ENCODE measurements around the gene MFAP3L. TPM values are rescaled to one million over a fixed set of nuclear protein-coding genes. Genes with fewer than 3 reads are reported as not detected.

Gene MFAP3L
- total and polyA plus RNA-seq, 8 donors, result 2.1 to 4.8 (median 2.5) TPM

DNA sequence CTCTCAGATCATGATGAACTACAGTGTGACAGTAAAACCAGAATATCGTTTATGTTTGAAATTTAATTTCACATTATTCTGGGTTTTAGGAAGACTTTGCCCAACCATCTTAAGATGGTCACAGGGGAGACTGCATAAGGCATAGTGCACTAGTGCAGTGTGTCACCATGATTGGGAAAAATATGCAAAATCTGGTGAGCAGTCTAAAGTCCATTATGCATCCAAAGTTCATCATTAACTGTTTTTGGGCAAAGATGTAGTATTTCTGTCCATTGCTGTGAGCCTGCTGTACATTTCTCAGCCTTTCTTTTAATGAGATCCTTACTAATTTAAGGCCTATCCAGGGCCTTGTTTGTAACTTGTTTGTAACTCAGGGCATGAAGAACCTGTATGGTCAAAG is 11.3 kb upstream of the MFAP3L start:
- no peaks in the 10 kb centered on the region for H3K27me3 ChIP-seq
- DNase-seq, result no peak
- intact Hi-C loops (cut with DNase I), result no loop called here
- ATAC-seq, result no peak
- no peaks in the 10 kb centered on the region for H3K36me3 ChIP-seq
- no peaks in the 10 kb centered on the region for H3K4me1 ChIP-seq
- TF ChIP-seq, protein P1, sequence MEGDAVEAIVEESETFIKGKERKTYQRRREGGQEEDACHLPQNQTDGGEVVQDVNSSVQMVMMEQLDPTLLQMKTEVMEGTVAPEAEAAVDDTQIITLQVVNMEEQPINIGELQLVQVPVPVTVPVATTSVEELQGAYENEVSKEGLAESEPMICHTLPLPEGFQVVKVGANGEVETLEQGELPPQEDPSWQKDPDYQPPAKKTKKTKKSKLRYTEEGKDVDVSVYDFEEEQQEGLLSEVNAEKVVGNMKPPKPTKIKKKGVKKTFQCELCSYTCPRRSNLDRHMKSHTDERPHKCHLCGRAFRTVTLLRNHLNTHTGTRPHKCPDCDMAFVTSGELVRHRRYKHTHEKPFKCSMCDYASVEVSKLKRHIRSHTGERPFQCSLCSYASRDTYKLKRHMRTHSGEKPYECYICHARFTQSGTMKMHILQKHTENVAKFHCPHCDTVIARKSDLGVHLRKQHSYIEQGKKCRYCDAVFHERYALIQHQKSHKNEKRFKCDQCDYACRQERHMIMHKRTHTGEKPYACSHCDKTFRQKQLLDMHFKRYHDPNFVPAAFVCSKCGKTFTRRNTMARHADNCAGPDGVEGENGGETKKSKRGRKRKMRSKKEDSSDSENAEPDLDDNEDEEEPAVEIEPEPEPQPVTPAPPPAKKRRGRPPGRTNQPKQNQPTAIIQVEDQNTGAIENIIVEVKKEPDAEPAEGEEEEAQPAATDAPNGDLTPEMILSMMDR (IDR thresholded peaks at IDR 0.05), result no peak
- H3K27ac ChIP-seq, result no peak overlapping the region
- H3K4me3 ChIP-seq, result no peak overlapping the region
- no peaks in the 10 kb centered on the region for H3K9me3 ChIP-seq

DNA sequence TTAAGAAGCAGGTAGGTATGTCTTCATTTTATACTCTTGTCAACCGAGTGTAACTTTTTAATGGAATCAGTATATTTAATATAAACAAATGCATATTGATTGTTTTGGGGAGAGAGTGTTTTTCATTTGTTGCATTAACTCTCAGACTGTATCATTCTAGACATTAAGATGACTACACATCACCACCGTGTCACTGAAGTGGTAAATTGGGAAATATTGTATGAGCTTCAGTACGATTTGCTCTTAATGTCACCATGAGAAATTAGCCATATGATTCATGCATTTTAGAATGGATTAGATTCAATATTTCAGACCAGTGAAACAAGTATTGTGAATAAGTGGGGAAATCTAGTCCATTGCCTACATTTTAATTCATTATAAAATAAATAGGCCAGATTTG is 9.7 kb upstream of the MFAP3L start:
- Histone ChIP-seq H3K36me3 (no peaks in the 10 kb centered on the region), H3K27ac (no peak overlapping the region), H3K4me3 (no peak overlapping the region), H3K4me1 (no peaks in the 10 kb centered on the region), H3K9me3 (no peaks in the 10 kb centered on the region), H3K27me3 (no peaks in the 10 kb centered on the region)
- intact Hi-C loops (cut with DNase I), result no loop called here
- TF ChIP-seq, protein P1 (IDR thresholded peaks at IDR 0.05), result no peak
- ATAC-seq, result no peak
- DNase-seq, result no peak

DNA sequence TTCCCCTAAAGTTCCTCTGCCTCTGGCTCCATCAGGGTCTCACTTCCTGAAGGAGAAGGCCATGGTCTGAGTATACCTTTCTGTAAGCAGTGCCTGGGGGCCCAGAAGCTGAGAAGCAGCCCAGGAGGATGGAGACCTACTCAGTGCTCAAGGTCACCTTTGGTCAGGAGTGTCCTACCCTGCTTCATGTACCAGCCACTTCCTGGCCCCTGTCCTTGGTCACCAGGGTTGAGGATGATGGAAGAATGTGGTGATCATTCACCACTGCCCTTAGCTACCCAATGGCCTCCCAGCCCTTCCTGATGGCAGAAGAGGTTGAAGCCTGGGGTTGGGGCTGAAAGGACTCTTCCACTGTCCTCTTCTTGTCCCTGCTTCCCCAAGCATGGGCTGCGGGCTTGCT is 9.0 kb upstream of the MFAP3L start:
- no peaks in the 10 kb centered on the region for H3K4me1 ChIP-seq
- H3K4me3 ChIP-seq, result no peak overlapping the region
- H3K27me3 ChIP-seq, result no peaks in the 10 kb centered on the region
- H3K9me3 ChIP-seq, result no peaks in the 10 kb centered on the region
- H3K27ac ChIP-seq, result no peak overlapping the region
- no peaks in the 10 kb centered on the region for H3K36me3 ChIP-seq
- TF ChIP-seq, protein P1 (IDR thresholded peaks at IDR 0.05), result no peak
- intact Hi-C loops (cut with DNase I), result no loop called here
- no peak for ATAC-seq
- no peak for DNase-seq

DNA sequence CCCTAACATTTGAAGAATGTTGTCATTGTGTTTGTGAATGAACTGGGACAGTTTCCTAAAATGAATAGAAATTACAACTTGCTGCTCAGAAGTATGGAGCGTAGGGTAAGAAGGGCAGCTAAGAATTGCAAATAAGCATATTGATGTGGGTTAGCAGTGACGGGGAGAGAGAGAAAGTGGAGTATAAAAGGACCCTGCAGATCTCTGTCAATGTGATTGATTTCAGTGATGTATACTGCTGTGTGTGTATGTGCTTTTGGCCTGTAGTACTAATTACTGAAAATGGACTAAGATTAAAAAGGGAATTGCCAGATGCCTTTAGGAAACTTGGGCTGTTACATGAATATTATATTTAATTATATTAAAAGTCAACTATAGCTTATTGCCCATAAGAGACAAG is 7.8 kb upstream of the MFAP3L start:
- TF ChIP-seq, protein P1 (IDR thresholded peaks at IDR 0.05), result no peak
- DNase-seq (no peak), ATAC-seq (no peak)
- no peaks in the 10 kb centered on the region for H3K36me3 ChIP-seq
- H3K4me3 ChIP-seq, result no peak overlapping the region
- intact Hi-C loops (cut with DNase I), result no loop called here
- no peak overlapping the region for H3K27ac ChIP-seq
- H3K9me3 ChIP-seq, result no peaks in the 10 kb centered on the region
- no peaks in the 10 kb centered on the region for H3K27me3 ChIP-seq
- no peaks in the 10 kb centered on the region for H3K4me1 ChIP-seq

DNA sequence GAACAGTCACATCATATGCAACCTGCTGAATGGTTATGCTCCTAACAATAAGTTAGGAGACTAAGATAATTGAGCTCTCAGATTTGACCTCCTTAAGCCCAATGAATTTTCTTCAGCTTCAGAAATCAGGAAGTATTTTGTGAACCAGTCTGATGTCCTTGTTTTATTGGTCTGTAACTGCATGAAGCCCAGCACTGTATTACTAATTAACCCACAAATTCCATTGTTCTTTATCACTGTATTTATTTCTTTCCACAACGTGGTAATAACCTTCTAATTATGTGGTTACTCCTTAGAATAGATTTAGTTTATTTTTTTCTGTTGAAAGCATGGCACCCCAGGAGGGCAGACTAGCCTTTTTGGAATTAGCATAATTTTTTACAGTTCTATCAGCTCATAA is 3.9 kb upstream of the MFAP3L start:
- TF ChIP-seq, protein P1 (IDR thresholded peaks at IDR 0.05), result no peak
- peaks cover 5 to 8% of the 10 kb centered on the region in 2 donors for H3K4me1 ChIP-seq
- no peaks in the 10 kb centered on the region for H3K9me3 ChIP-seq
- no peak overlapping the region for H3K4me3 ChIP-seq
- H3K27ac ChIP-seq, result no peak overlapping the region
- intact Hi-C loops (cut with DNase I), result no loop called here
- H3K27me3 ChIP-seq, result peaks cover 5 to 25% of the 10 kb centered on the region in 2 donors
- no peak for ATAC-seq
- DNase-seq, result no peak
- H3K36me3 ChIP-seq, result no peaks in the 10 kb centered on the region
